NCI-H146 treated with DMSO at 0.1 percent for 48 hours (cell line): ENCODE results near the gene EIPR1.

Experiments used
- DNase-seq: peaks from one replicate; lab custom pipeline; 2025; ENCODE audit not compliant: unreplicated experiment; lab: John Stamatoyannopoulos, UW

Gene EIPR1

DNA sequence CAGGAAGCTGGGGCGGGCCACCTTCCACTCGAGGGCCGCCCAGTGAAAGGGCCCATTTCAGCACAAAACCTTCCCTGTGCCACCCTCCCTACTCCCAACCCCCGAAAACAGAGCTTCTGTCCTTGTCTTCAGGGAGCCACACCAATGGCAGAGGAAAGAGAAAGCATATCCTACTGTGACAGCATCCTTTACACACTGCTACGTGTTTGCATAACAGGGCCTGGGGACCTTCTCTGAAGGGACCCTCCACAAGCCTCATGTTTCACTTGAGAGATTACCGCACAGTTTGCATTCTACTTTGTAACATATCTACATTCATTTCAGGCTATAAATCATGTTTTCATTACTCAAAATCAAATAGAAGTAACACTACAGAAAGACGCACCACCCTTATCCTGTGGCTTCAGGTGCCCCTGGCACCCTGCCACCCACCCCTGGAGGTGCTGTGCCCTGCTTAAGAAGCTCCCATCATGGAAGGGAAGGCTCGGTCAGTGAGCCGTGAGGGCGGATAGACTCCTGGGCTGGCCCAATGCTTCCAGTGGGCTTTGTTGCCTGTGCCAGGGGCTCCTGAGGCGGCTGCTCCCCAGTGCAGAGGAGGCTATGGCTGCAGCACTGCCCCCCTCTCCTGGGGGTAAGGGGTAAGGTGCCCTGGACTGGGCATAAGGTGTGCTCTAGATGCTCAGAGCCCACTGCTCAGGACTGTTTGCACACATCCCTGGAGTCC is 52.0 kb downstream of the EIPR1 start:
- DNase-seq = no peak

DNA sequence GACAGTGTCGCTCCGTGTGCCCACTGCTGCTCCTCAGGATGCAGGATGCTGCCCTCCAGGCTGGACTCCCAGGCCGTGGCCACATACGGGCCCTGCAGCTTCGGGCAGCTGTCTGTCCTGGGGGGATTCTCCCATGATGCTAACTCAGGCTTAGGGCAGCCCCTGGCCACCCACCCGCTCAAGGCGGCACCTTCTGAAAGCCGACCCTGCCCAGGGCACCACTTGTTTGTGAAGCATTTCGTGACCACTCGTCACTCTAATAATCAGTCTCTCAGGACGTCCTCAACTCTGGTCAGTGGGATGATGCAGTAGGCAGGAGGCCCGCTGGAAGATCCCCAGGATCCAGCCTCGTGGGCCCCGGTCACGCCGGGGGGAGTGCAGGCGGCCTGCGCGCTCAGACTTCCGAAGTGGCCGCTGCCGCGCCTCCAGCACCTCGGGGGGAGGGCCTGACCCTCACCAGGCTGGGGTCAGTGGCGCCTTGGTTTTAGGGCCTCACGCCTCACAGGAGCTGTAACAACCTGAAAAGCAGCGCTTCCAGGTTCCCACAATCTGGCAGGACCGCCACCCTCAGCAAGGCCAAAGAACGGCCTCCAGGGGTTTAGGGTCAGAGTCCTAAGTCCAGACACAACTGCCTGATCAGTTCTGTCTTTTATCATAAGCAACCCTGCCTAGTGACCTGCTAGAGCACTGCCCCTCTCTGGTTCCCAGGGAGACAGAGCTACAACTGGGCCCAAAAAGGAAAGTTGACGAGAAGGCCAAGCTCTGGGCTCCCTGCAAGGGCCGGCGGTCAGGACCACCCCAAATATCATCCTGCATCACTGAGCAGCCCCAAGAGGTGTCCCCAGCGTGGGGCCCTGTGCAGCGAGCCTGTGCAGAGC is 53.0 kb downstream of the EIPR1 start:
- no peak for DNase-seq

DNA sequence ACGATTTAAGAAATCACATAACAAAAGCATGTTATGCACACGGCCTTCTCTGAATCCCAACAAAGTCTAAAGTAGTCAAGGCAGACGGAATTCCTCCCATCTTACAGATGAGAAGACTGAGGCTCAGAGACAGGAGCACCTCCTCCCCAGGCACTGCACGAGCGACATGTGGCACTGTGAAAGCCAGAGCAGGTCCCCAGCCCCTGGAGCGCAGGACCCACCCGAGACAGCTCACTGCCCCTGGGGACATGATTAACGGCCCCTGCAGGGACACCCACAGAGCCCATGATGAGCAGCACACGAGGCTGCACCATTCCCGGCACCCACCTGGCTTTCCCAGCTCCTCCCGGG is 53.6 kb downstream of the EIPR1 start:
- DNase-seq = no peak

DNA sequence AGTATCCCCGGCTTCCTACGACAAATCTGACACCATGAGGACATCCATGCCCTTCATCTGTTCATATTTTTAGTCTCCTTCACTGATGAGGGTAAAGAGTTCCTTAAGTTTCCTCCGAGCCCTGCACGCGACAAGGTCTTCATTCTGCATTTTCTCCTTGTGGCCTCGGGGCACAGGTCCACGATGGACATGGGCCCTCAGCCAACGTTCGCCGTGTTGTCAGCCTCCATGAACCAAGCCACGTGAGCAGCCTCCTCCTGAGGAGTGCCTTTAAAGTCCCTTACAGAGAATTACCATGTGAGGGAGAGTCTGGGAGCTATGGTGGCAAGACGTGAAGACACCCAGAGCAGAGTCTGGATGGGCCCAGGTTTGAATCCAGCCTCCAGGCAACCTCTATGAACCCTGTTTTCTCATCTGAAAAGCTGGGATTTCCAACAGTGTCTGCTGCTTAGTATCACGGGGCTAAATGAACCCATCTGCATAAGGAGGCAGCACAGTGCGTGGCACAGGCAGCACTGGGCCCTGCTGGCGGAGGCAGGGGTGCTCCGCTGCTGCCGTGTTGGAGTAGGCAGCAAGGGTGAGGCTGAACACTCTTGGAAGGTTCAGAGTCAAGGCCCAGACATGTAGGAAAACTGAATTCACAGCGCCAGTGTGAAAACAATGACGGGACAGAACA is 54.1 kb downstream of the EIPR1 start:
- DNase-seq = no peak

- no peak for DNase-seq
These were observed 55.2 kb downstream of the EIPR1 start for GRCh38 chr2:3322311-3322970.

DNA sequence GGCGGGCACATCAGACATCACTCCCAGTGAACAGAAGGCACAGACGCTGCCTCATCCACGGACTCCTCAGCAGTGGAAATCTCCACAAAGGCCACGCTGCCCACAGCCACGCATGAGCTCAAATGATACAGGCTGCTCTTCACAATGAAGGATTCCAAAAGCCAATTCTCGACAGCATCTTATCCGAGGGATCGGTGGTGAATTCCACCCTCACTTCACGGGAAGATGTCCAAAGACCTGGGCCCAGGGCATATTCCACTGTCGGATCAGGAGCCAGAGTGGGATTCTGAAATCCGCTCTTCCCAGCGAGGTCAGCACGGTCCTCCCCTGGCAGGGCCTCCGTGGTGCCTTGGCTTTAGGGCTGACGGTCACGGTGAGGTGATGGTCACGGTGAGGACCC is 55.8 kb downstream of the EIPR1 start:
- no peak for DNase-seq

GRCh38 chr2:3320910-3321605 is 56.6 kb downstream of the EIPR1 start:
- DNase-seq = no peak

GRCh38 chr2:3319745-3320566 is 57.7 kb downstream of the EIPR1 start:
- no peak for DNase-seq

DNA sequence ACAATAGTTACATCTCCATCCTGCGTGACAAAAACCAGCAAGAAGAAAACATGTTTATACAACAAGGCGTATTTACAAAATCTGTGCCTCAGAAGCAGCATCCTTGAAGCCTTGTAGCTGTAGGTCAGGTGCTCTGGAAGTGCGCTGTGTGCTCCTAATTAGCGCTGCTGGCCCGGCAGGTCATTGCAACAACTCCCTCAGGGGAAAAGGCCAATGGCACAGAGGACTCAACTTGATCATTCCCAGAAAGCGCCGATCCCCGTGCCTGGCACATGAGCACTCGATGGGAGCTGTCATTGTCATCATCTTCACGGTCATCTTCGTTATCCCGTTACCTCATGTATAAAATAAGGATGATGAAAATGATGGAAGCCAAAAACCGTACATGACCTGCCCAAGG is 58.5 kb downstream of the EIPR1 start:
- no peak for DNase-seq

- DNase-seq = no peak
These were observed 59.6 kb downstream of the EIPR1 start for GRCh38 chr2:3317871-3318590.

- no peak for DNase-seq
These were observed 60.3 kb downstream of the EIPR1 start for GRCh38 chr2:3317277-3317685.

GRCh38 chr2:3316456-3317276 is 61.0 kb downstream of the EIPR1 start:
- no peak for DNase-seq

GRCh38 chr2:3314626-3315025 is 63.0 kb downstream of the EIPR1 start:
- no peak for DNase-seq

DNA sequence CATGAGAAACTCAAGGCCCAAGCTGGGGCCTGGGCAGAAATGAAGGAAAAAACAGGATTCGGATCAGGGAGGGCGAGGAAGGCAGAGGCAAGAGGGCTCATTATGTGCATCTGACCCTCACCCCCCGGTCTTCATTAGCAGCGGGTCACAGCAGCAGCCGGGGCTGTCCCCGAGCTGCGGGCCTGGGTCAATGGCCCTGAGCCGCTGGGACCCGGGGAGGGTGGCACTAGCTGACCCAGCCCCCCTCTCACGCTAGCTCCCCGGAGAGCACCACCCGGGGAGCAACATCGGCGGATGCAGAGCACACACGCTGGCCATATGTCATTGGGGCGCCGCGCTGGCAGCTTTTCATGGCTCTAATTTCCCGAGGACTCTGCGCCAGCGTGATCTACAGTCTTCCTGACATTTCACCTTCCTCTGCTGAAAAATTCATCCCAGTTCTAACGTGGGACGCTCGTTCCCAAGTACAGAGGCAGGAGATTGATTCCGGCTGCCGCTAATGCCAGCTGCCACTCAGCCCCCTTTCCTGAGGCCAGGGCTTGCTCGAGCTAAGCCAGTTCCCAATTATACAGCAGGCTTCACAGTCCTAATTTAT is 63.7 kb downstream of the EIPR1 start:
- no peak for DNase-seq

DNA sequence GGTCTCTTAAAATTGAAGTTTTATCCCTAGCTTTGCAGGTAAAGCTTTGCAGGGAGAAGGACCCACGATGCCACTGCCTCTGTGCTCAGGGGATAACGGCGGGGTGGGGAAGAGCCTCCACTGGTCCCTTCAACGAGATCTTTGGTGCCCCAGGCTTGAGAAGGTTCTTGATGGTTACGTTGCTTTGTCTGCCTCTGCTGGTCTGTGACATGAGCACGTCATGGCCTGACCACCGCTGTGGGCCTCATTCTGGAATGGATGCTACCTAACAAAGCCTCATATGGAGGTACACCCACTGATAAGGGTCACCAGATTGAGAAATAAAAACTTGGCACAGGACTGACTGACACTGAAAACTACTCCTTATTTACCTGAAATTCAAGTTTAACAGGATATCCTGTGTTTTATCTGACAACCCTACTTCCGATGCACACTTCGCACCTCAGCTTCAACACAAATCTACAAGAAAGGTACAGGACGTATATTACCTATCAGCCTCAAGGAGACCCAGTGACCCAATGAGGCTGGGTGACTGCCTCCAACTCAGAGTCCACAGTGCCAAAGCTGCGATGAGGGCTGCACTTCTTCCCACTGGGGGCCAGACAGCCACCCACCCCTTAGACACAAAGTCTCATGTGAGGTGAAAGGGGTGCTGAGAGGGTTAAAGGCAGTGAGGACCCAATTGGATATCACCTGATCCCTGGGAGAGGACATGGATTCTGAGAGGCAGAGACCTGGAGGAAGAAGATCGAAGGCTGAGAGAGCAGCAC is 64.9 kb downstream of the EIPR1 start:
- DNase-seq = no peak

GRCh38 chr2:3311601-3312000 is 66.0 kb downstream of the EIPR1 start:
- no peak for DNase-seq
